NT2/D1 (cell line): ENCODE measurements around the gene KRTCAP2.

Experiments used
- DNase-seq: peaks from one replicate; pipeline ENCODE4 v3.0.0-alpha.2; 2011; ENCODE audit warnings: low read depth, low spot score
- H3K27me3 ChIP-seq: 2 replicates; pipeline ENCODE4 v1.6.0; 2011; ENCODE audit warnings: mild to moderate bottlenecking; ENCODE audit not compliant: insufficient read length, insufficient read depth
- H3K36me3 ChIP-seq: 2 replicates; pipeline ENCODE4 v1.6.1; 2011; ENCODE audit warnings: mild to moderate bottlenecking, low read length, mixed read lengths; ENCODE audit not compliant: insufficient read depth, insufficient read length
- H3K4me1 ChIP-seq: 2 replicates; pipeline ENCODE4 v1.5.1; 2011; ENCODE audit not compliant: insufficient read depth, insufficient read length
- H3K4me3 ChIP-seq: 2 replicates; pipeline ENCODE4 v1.5.1; 2011; ENCODE audit warnings: low read depth; ENCODE audit not compliant: insufficient read length
- H3K9ac ChIP-seq: 2 replicates; pipeline ENCODE4 v1.6.0; 2011; ENCODE audit warnings: low read depth; ENCODE audit not compliant: insufficient read length
- H3K9me3 ChIP-seq: 2 replicates; pipeline ENCODE4 v1.5.1; 2011; ENCODE audit warnings: mild to moderate bottlenecking, low read length; ENCODE audit not compliant: insufficient read depth
- SUZ12 ChIP-seq: IDR thresholded peaks from 2 replicates; pipeline ENCODE4 v1.6.1; 2011; ENCODE audit not compliant: insufficient read length, insufficient read depth; ENCODE audit errors: extremely low read depth
- YY1 ChIP-seq: IDR thresholded peaks from 2 replicates; pipeline ENCODE4 v1.6.1; 2011; ENCODE audit not compliant: insufficient read length, insufficient read depth
- ZNF274 ChIP-seq: IDR thresholded peaks from 2 replicates; pipeline ENCODE4 v1.6.1; 2011; ENCODE audit warnings: mild to moderate bottlenecking, low read depth, low read length

Gene KRTCAP2

DNA sequence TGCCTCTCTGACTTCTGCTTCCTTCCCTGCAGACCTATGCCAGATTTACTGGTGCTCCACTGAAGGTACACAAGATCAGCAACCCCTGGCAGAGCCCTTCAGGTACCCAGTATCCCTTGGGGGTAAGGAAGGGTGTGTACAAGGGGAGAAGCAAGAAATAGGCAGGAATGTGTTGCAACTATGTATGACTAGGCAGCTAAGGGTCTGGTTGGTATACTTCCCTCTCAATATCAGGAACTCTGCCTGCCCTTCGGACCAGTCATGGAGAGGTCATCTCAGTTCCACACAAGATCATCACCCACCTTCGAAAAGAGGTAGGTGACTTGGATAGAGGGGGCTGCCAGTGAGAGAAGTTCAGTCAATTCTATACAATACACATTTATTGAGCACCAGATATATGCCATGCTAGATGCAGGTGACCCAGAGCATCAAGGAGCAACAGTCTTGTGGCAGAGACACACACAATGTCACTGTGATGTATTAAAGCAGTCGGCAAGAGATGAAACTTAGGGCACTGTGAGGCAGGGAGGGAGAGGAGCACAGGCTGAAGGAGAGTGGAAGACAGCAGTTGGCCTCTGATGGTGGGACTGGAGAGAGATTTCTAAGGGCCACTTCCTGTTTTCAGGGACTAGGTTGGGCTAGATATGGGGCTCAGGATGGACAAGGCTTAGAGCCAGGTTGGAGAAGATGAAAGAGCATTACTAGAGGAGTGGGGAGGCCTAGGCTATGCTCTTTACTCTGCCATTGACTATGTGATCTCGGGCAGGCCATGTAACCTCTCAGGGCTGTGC is 37.4 kb upstream of the KRTCAP2 start:
- Histone ChIP-seq H3K9ac (peak overlapping the region; percentile 93), H3K27me3 (no peaks in the 10 kb centered on the region), H3K4me3 (no peak overlapping the region), H3K36me3 (peaks cover 41% of the 10 kb centered on the region), H3K9me3 (no peaks in the 10 kb centered on the region), H3K4me1 (no peaks in the 10 kb centered on the region)
- no peak for DNase-seq
- TF ChIP-seq SUZ12 (no peak), ZNF274 (no peak), YY1 (no peak)

DNA sequence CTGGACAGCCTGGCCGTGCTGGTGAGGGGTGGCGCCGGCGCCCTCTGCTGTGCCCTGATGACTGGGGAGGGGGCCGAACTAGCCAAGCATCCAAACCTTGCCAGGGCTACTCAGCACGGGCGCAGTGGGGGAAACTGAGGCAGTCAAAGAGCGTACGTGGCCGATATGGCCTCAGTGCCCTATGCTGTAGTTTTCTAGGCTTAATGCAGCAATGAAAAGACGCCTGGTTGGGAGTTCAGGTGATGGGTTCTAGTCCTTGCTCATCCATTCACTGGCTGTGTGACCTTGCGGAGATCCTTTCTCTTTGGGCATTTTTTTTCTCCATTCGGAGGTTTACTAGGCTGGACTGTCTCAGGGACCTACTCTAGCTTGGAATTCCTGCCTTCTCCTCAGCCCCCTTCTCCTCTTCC is 36.2 kb upstream of the KRTCAP2 start:
- H3K9ac ChIP-seq: peak overlapping the region; percentile 93
- H3K9me3 ChIP-seq: no peaks in the 10 kb centered on the region
- peaks cover 41% of the 10 kb centered on the region for H3K36me3 ChIP-seq
- H3K4me1 ChIP-seq: peaks cover 2% of the 10 kb centered on the region
- DNase-seq: no peak
- H3K4me3 ChIP-seq: peak overlapping the region; percentile 88
- TF ChIP-seq YY1: no peak
- TF ChIP-seq SUZ12: no peak
- no peak for TF ChIP-seq ZNF274
- no peaks in the 10 kb centered on the region for H3K27me3 ChIP-seq

- TF ChIP-seq SUZ12: no peak
- TF ChIP-seq YY1: peak; percentile 96
Measured at GRCh38 chr1:155208541-155209311, 35.6 kb upstream of the KRTCAP2 start, which contains the start of gene MTX1. TSS of gene MTX1 (plus strand) at chr1:155208695. CDS start at chr1:155208805, 110 bp downstream.

DNA sequence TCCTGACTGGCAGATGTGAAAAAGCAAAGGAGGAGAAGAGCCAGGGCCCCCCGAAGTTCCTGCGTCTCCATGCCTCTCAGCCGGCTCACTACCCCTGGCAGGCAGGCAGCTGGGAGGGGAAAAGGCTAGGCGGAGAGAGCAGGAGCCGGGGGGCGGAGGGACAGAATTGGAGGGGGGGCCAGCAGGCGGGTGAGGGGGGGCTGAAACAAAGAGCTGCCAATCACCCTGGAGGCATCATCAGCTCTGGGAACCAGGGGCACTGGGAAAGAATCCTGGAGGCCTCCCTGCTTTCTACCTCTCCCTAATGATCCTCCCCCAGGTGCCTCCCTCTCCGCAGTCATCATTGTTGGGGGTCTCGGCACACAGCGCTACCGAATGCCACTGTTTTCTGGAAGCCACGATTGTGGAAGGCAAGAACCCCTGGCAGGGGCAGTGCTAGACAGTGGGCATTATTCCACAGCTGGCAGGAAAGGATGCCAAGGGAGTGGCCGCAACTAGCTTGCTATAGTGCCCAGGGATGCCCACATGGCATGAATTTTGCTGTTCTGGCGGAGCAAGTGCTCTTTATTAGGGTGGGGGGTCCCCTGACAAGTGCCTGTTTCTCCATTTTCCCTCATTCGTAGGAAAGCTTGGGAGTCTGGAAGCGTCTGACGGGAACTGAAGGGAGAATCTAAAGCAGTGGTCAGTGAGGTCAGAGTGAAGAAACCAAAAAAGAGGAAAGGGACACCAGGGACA is 34.9 kb upstream of the KRTCAP2 start, which contains the start of gene THBS3:
TSS of gene THBS3 (minus strand) at position 92 of the 735 bp plus-strand sequence. CDS start at position 71, 21 bp downstream.
- Histone ChIP-seq H3K9me3 (no peaks in the 10 kb centered on the region), H3K36me3 (peaks cover 53% of the 10 kb centered on the region), H3K9ac (peak within 1 kb of the TSS; percentile 95), H3K4me3 (peak within 1 kb of the TSS; percentile 88), H3K27me3 (no peaks in the 10 kb centered on the region), H3K4me1 (peaks cover 2% of the 10 kb centered on the region)
- TF ChIP-seq YY1 (no peak), ZNF274 (no peak), SUZ12 (no peak)
- DNase-seq: peak; percentile 78

More at GRCh38 chr1:155208541-155209311, 35.6 kb upstream of the KRTCAP2 start, which contains the start of gene MTX1:
- H3K9ac ChIP-seq: peak within 1 kb of the TSS; percentile 95
- peak within 1 kb of the TSS; percentile 88 for H3K4me3 ChIP-seq
- H3K27me3 ChIP-seq: no peaks in the 10 kb centered on the region
- no peaks in the 10 kb centered on the region for H3K9me3 ChIP-seq
- peaks cover 2% of the 10 kb centered on the region for H3K4me1 ChIP-seq
- DNase-seq: peak; percentile 92
- H3K36me3 ChIP-seq: peaks cover 46% of the 10 kb centered on the region

DNA sequence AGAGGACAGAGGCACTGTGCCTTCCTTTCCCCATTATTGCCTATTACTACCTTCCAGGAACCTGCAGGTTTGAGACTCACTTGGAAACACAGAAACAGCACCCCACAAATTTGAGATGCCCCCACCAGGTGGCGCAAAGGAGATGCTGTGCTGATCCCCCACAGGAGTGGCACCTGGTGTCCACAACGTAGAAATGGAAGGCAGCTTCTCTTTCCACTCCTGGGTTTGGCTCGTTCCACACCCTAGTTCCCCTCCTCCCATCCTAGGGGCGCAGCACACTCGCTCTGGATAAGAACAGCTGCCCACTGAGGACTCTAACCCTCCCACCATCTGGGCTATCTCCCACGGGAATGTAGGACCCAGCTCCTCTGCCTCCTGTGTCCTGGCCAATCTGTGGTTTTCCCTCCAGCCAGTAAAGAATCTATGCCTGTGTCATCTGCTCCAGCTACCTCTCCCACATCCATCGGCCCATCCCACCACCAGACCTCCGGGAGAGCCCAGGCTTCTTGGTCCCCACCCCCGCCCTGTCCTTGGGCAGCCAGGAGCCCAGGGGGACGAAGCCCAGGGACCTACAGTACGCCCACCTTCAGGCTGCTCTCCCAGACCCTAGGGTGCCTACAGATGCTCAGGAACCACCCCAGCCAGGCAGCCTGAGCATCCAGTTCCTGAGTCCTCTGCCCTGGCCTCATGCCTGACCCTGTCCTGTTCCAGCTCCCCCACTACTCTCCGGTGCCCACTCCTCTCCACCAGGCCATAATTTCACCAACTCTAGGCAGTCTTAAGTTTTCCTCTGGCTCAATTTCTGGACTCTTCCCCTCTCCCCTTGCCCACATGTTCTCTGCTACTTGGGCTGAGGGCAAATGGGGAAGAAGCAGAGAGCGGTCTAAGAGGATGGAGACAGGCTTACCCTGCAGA is 34.0 kb upstream of the KRTCAP2 start:
- Histone ChIP-seq H3K36me3 (peaks cover 59% of the 10 kb centered on the region), H3K4me3 (peak overlapping the region; percentile 88), H3K27me3 (no peaks in the 10 kb centered on the region), H3K4me1 (peaks cover 2% of the 10 kb centered on the region), H3K9me3 (no peaks in the 10 kb centered on the region), H3K9ac (peak overlapping the region; percentile 95)
- TF ChIP-seq ZNF274 (no peak), YY1 (no peak), SUZ12 (no peak)
- DNase-seq: peak; percentile 85

GRCh38 chr1:155205969-155206593 is 33.0 kb upstream of the KRTCAP2 start:
- no peak for DNase-seq
- no peaks in the 10 kb centered on the region for H3K9me3 ChIP-seq

More at GRCh38 chr1:155205969-155206593, 33.0 kb upstream of the KRTCAP2 start:
- Histone ChIP-seq H3K4me3 (no peak overlapping the region), H3K9ac (no peak overlapping the region), H3K36me3 (peaks cover 59% of the 10 kb centered on the region), H3K4me1 (peaks cover 2% of the 10 kb centered on the region), H3K27me3 (no peaks in the 10 kb centered on the region)
- no peak for TF ChIP-seq YY1
- TF ChIP-seq ZNF274: no peak
- no peak for TF ChIP-seq SUZ12
